Naive thymus-derived CD8-positive, alpha-beta T cell (primary cell): ENCODE measurements around the gene GRIK4. TPM values are rescaled to one million over a fixed set of nuclear protein-coding genes. Genes with fewer than 3 reads are reported as not detected.
A peak's percentile ranks its signal among the peaks of the same experiment; 100 is the strongest.

Experiments used
- ATAC-seq, 2 donors: fragments of 150-1000 bp; cut with Tn5 transposase in 1 of 2; sonication (Bioruptor Pico), chemical (Tn5 transposase) in 1 of 2; 1 replicate in 1 of 2; 2 replicates in 1 of 2; pipeline ENCODE4 v1.10.0; 2021; ENCODE audit warnings: mild to moderate bottlenecking in 2 of 2, moderate library complexity in 2 of 2
- POLR2A ChIA-PET: fragments of 350-600 bp; sonication (Branson Sonifier 250); formaldehyde crosslinking; loops from one replicate; lab custom pipeline; 2021; ENCODE audit warnings: antibody characterized with exemption; lab: Charles Lee
- DNase-seq, 10 donors: peaks; one replicate each; pipeline versions ENCODE4 v3.0.0 to v3.0.0-alpha.2; 2020 to 2022
- H3K27ac Mint-ChIP-seq, 10 donors: one replicate each; pipeline ENCODE4 v1.8.0; 2020 to 2022; ENCODE audit warnings: mild to moderate bottlenecking in 10 of 10, mixed read lengths in 10 of 10, moderate library complexity in 4 of 10, inconsistent platforms in 1 of 10
- H3K27me3 Mint-ChIP-seq, 5 donors: one replicate each; pipeline ENCODE4 v1.8.0; 2021 to 2022; ENCODE audit warnings: mixed read lengths in 5 of 5
- H3K36me3 Mint-ChIP-seq, 3 donors: one replicate each; pipeline ENCODE4 v1.8.0; 2020 to 2022; ENCODE audit warnings: mixed read lengths in 3 of 3, mild to moderate bottlenecking in 2 of 3, inconsistent platforms in 1 of 3
- H3K4me1 Mint-ChIP-seq, 4 donors: one replicate each; pipeline ENCODE4 v1.8.0; 2021 to 2022; ENCODE audit warnings: mixed read lengths in 4 of 4
- H3K4me3 Mint-ChIP-seq, 10 donors: one replicate each; pipeline ENCODE4 v1.8.0; 2020 to 2022; ENCODE audit warnings: mild to moderate bottlenecking in 10 of 10, mixed read lengths in 10 of 10, moderate library complexity in 6 of 10, inconsistent platforms in 1 of 10
- H3K9me3 Mint-ChIP-seq, 9 donors: one replicate each; pipeline ENCODE4 v1.8.0; 2020 to 2022; ENCODE audit warnings: mixed read lengths in 9 of 9, mild to moderate bottlenecking in 3 of 9, inconsistent platforms in 1 of 9, moderate library complexity in 1 of 9
- polyA plus RNA-seq, 3 donors: library from polyadenylated mRNA; unstranded; fragments of 300-500 nt; fragmentation: Illumina TruSeq; gene quantifications; one replicate each; pipeline ENCODE4 v1.2.3, GENCODE V29; 2021
- total RNA-seq, 8 experiments: library from RNA in 2 of 8; stranded (reverse) in 2 of 8; gene quantifications; one replicate each; pipeline ENCODE4 v1.2.3 and lab custom pipeline; 2021 to 2026

The GRIK4 gene
- total and polyA plus RNA-seq, 5 experiments from 2014 or later: not detected

- ATAC-seq (no peak), DNase-seq (peak in 1 of 10 donors; percentile 52)
- no peak overlapping the region for H3K27ac Mint-ChIP-seq
- H3K4me3 Mint-ChIP-seq: no peak overlapping the region
- no peaks in the 10 kb centered on the region for H3K9me3 Mint-ChIP-seq
- no peaks in the 10 kb centered on the region for H3K36me3 Mint-ChIP-seq
- POLR2A ChIA-PET: no interaction called here
- peaks cover 9 to 22% (median 11%) of the 10 kb centered on the region in 4 donors for H3K4me1 Mint-ChIP-seq
- peaks cover 0 to 46% (median 31%) of the 10 kb centered on the region in 5 donors for H3K27me3 Mint-ChIP-seq
Observed at GRCh38 chr11:120547811-120548681, 36.5 kb downstream of the GRIK4 start.

DNA sequence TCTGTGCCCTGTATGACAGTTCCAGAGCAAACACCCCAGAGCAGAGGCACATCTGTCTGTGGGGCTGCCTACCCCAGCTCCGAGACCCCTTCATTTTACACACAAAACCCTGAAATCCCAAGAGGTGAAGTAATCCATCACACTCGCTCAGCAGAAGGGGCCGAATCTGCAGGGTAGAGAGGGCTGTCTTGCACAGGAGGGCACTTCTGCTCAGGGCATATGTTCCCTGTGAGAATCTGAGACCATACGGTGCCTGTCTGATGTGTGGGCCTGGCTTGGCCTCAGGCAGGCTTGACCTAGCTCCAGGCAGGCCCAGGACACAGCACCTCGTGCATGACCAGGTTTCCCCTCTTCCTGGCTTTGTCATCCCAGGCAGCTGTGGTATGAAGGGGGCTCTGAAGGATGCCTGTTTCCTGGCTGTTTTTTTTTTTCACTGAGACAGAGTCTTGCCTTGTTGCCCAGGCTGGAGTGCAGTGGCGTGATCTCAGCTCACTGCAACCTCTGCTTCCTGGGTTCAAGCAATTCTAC is 37.2 kb downstream of the GRIK4 start:
- ATAC-seq (no peak), DNase-seq (peak in 1 of 10 donors; percentile 49)
- Mint-ChIP-seq H3K9me3 (no peaks in the 10 kb centered on the region), H3K27me3 (peaks cover 0 to 46% (median 32%) of the 10 kb centered on the region in 5 donors), H3K4me1 (peaks cover 9 to 21% (median 11%) of the 10 kb centered on the region in 4 donors), H3K4me3 (no peak overlapping the region), H3K36me3 (no peaks in the 10 kb centered on the region), H3K27ac (no peak overlapping the region)
- POLR2A ChIA-PET: no interaction called here

DNA sequence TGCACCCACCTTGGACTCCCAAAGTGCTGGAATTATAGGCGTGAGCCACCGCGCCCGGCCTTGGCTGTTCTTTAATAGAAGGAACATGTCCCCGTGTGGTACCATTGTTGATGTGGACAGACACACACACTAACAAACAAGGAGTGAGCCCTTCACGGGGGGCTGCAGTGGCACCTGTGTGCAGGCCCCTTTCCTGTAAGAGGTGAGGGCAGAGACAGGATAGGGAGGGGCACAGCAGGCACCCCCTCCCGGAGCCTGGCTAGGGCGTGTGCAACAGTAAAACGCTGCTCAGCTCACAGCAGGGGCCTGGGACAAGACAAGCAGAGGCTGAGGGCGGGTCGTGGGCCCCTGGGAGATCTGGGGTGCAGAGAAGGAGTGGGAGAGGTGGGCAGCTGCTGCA is 37.8 kb downstream of the GRIK4 start:
- Mint-ChIP-seq H3K9me3 (no peaks in the 10 kb centered on the region), H3K36me3 (no peaks in the 10 kb centered on the region), H3K4me1 (peaks cover 9 to 20% (median 11%) of the 10 kb centered on the region in 4 donors), H3K4me3 (no peak overlapping the region), H3K27ac (no peak overlapping the region), H3K27me3 (peaks cover 0 to 46% (median 32%) of the 10 kb centered on the region in 5 donors)
- ATAC-seq (no peak), DNase-seq (peak in 1 of 10 donors; percentile 19)
- POLR2A ChIA-PET: no interaction called here

- ATAC-seq: no peak
Observed at GRCh38 chr11:120550007-120550406, 38.5 kb downstream of the GRIK4 start.

GRCh38 chr11:120551191-120551590 is 39.6 kb downstream of the GRIK4 start:
- Mint-ChIP-seq H3K4me1 (peaks cover under 1 to 9% (median 4%) of the 10 kb centered on the region in 4 donors), H3K4me3 (no peak overlapping the region), H3K27me3 (peaks cover 0 to 54% (median 32%) of the 10 kb centered on the region in 5 donors), H3K27ac (no peak overlapping the region), H3K36me3 (no peaks in the 10 kb centered on the region), H3K9me3 (no peaks in the 10 kb centered on the region)
- no peak for ATAC-seq
- DNase-seq: peak in 1 of 10 donors; percentile 3
- POLR2A ChIA-PET: no interaction called here

More at GRCh38 chr11:120550007-120550406, 38.5 kb downstream of the GRIK4 start:
- no peak overlapping the region for H3K4me3 Mint-ChIP-seq
- POLR2A ChIA-PET: no interaction called here
- H3K27ac Mint-ChIP-seq: no peak overlapping the region
- peaks cover 9 to 19% (median 11%) of the 10 kb centered on the region in 4 donors for H3K4me1 Mint-ChIP-seq
- no peaks in the 10 kb centered on the region for H3K9me3 Mint-ChIP-seq
- peaks cover 0 to 46% (median 32%) of the 10 kb centered on the region in 5 donors for H3K27me3 Mint-ChIP-seq
- no peaks in the 10 kb centered on the region for H3K36me3 Mint-ChIP-seq
- no peak for DNase-seq

- peak in 1 of 10 donors; percentile 28 for DNase-seq
- no peaks in the 10 kb centered on the region for H3K36me3 Mint-ChIP-seq
- peaks cover 0 to 5% (median 0%) of the 10 kb centered on the region in 4 donors for H3K4me1 Mint-ChIP-seq
- POLR2A ChIA-PET: no interaction called here
- H3K9me3 Mint-ChIP-seq: no peaks in the 10 kb centered on the region
- no peak overlapping the region for H3K27ac Mint-ChIP-seq
- no peak for ATAC-seq
- peaks cover 0 to 33% (median 16%) of the 10 kb centered on the region in 5 donors for H3K27me3 Mint-ChIP-seq
- H3K4me3 Mint-ChIP-seq: no peak overlapping the region
Observed at GRCh38 chr11:120554766-120555432, 43.4 kb downstream of the GRIK4 start.

- ATAC-seq (no peak), DNase-seq (peak in 1 of 10 donors; percentile 46)
- no peak overlapping the region for H3K27ac Mint-ChIP-seq
- no peaks in the 10 kb centered on the region for H3K36me3 Mint-ChIP-seq
- H3K9me3 Mint-ChIP-seq: no peaks in the 10 kb centered on the region
- peaks cover 0 to 3% (median 0%) of the 10 kb centered on the region in 4 donors for H3K4me1 Mint-ChIP-seq
- H3K27me3 Mint-ChIP-seq: peaks cover 0 to 31% (median 13%) of the 10 kb centered on the region in 5 donors
- POLR2A ChIA-PET: no interaction called here
- no peak overlapping the region for H3K4me3 Mint-ChIP-seq
Observed at GRCh38 chr11:120555433-120555773, 43.9 kb downstream of the GRIK4 start.

DNA sequence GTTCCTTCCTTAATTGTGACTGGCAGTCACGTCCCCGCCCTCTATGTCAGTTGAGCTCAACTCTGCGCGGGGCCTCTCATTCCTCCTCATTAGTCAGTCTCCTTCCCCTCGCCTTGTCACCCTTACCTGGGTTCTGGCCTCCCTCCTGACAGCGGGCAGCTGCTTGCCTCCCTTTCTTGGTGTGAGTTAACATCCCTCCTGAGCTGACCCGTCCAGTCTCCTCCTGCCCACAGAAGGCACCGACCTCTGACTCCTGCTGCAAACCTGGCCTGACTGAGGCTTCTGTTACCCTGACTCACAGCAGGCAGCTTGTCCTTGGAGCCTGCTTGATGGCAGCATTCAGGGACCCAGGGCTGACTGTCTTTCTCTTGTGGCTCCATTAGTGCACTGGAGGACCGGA is 45.2 kb downstream of the GRIK4 start:
- POLR2A ChIA-PET: no interaction called here
- no peak overlapping the region for H3K4me3 Mint-ChIP-seq
- ATAC-seq (no peak), DNase-seq (peak in 1 of 10 donors; percentile 60)
- no peaks in the 10 kb centered on the region for H3K9me3 Mint-ChIP-seq
- H3K27me3 Mint-ChIP-seq: peaks cover 8 to 38% (median 15%) of the 10 kb centered on the region in 5 donors
- H3K36me3 Mint-ChIP-seq: no peaks in the 10 kb centered on the region
- peaks cover 0 to 3% (median 0%) of the 10 kb centered on the region in 4 donors for H3K4me1 Mint-ChIP-seq
- H3K27ac Mint-ChIP-seq: peak overlapping the region in 1 of 10 donors; percentile 49

- POLR2A ChIA-PET: no interaction called here
- Mint-ChIP-seq H3K9me3 (no peaks in the 10 kb centered on the region), H3K27me3 (peaks cover 21 to 59% (median 31%) of the 10 kb centered on the region in 5 donors), H3K4me1 (no peaks in the 10 kb centered on the region), H3K36me3 (no peaks in the 10 kb centered on the region), H3K4me3 (no peak overlapping the region), H3K27ac (no peak overlapping the region)
- no peak for ATAC-seq
- DNase-seq: peak in 1 of 10 donors; percentile 18
Observed at GRCh38 chr11:120558744-120559431, 47.3 kb downstream of the GRIK4 start.

DNA sequence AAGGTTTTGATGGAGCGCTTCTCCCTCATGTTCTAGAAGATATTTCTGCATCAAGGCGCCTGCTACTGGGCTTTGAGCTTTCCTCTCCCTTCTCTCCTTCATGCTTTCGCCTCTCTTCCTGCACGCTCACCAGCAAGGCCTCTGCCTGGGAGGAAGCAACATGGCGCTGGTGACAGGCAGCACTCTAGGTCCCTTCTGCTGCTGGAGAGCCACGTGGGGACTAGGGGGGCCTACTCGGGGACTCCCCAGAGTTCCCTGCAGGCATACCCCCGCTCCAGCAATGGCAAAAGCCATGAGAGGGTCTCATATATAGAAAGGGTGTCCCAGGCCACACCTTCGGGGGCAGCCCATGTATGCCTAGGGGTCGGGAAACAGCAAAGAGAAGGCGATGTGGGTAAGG is 49.7 kb downstream of the GRIK4 start:
- H3K4me1 Mint-ChIP-seq: peaks cover 0 to 4% (median 1%) of the 10 kb centered on the region in 4 donors
- ATAC-seq: no peak
- H3K36me3 Mint-ChIP-seq: no peaks in the 10 kb centered on the region
- H3K27ac Mint-ChIP-seq: no peak overlapping the region
- no peak overlapping the region for H3K4me3 Mint-ChIP-seq
- H3K27me3 Mint-ChIP-seq: peaks cover 21 to 65% (median 42%) of the 10 kb centered on the region in 5 donors
- no peaks in the 10 kb centered on the region for H3K9me3 Mint-ChIP-seq
- no peak for DNase-seq
- POLR2A ChIA-PET: no interaction called here

- Mint-ChIP-seq H3K27ac (no peak overlapping the region), H3K27me3 (peaks cover 21 to 65% (median 47%) of the 10 kb centered on the region in 5 donors), H3K4me1 (peaks cover 0 to 4% (median 1%) of the 10 kb centered on the region in 4 donors), H3K36me3 (no peaks in the 10 kb centered on the region), H3K9me3 (no peaks in the 10 kb centered on the region), H3K4me3 (no peak overlapping the region)
- ATAC-seq (no peak), DNase-seq (peak in 1 of 10 donors; percentile 15)
- POLR2A ChIA-PET: no interaction called here
Observed at GRCh38 chr11:120562806-120563425, 51.4 kb downstream of the GRIK4 start.
